GM18498 (cell line): ENCODE data around the gene TRDN.

Experiments
- ATAC-seq: cut with Tn5 transposase; IDR thresholded peaks from one replicate; pipeline ENCODE4 v1.9.1; 2021; ENCODE audit warnings: mild to moderate bottlenecking, moderate library complexity; ENCODE audit not compliant: unreplicated experiment

The TRDN gene

GRCh38 chr6:123418071-123418470 is 218.7 kb downstream of the TRDN start:
- ATAC-seq, result no peak

- no peak for ATAC-seq
Measured at GRCh38 chr6:123417535-123417934, 219.2 kb downstream of the TRDN start.

DNA sequence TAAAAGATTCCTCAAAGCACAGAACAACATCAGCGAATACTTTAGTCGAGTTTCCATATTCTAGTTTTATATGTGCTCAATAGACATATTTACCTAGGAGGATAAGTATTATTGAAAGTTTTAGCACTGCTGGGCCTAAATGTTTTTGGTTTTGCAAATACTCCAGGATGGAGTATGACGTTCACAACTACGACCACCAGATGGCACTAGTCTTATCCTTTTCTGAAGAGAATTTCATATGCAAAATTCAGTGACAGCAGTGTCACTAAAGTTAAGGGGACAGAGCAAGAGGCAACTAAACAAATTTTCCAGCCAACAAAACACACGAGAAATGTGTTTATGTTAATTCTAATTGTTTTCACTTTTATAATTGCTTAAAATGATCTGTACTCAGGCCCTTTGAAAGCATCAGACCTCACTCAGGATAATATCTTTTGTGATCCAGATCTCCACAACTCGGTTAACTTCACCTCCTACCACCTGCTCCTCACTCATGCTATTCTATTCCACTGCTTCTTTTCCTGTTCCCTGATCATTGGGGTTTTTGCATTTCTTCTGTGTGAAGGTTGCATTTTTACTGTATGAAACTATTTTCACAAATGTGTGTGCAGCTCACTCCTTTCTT is 220.8 kb downstream of the TRDN start:
- ATAC-seq, result peak; percentile 92

GRCh38 chr6:123404975-123405374 is 231.8 kb downstream of the TRDN start:
- ATAC-seq, result no peak

GRCh38 chr6:123402052-123402451 is 234.7 kb downstream of the TRDN start:
- peak; percentile 77 for ATAC-seq

- no peak for ATAC-seq
Measured at GRCh38 chr6:123398072-123398471, 238.7 kb downstream of the TRDN start.

DNA sequence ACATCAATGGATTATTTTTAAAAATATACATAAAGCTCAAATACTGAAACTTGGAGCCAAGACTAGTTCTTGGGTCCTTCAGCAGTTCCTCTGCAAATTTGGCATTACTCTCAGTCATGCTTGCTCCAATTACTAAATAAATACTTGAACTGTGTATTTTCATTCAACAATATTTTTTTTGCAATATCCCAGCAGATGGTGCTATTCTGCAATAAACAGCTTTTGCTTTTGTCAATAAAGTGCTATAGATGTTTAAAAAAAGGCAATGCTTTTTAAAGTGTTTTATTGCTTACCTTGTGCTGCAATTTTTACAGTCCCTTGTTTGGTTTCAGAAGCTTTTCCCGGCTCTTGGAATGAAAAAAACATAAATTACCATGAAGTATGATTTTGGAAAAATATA is 243.4 kb downstream of the TRDN start:
- no peak for ATAC-seq

DNA sequence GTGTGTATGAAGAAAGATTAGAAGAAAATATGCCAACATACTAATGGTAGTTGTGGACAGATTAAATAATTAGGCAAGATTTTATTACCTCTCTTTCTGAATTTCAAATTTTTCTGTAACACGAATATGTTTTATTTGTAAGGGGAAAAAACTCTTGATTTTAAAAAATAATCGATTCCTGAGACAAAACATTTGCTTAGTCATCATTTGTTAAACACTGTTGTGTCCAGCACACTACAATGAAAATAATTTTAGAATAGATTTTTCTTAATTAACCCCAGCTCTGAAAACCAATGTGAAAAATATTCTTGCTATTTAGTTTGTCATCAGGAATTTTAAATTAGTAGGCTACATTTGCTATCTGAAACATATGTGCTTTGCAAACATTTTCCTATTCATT is 253.0 kb downstream of the TRDN start:
- ATAC-seq, result no peak

- ATAC-seq, result peak; percentile 69
Measured at GRCh38 chr6:123380257-123380656, 256.5 kb downstream of the TRDN start.

GRCh38 chr6:123372737-123373136 is 264.0 kb downstream of the TRDN start:
- no peak for ATAC-seq

DNA sequence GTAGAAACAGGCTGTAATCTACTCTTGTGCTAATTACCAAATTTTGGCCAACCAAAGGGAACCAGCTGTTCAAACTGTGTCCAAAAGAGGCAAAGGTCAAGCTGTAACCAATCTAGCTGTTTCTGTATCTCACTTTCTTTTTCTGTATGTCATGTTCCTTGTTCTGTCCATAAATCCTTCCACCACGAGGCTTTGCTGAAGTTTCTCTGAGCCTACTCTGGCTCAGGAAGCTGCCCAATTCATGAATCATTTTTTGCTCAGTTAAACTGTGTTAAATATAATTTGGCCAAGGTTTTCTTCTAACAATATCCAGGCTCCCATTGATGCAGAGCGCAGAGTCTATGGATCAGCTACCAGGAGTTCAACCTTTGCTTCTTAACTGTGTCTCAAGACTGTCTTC is 272.8 kb downstream of the TRDN start:
- no peak for ATAC-seq

DNA sequence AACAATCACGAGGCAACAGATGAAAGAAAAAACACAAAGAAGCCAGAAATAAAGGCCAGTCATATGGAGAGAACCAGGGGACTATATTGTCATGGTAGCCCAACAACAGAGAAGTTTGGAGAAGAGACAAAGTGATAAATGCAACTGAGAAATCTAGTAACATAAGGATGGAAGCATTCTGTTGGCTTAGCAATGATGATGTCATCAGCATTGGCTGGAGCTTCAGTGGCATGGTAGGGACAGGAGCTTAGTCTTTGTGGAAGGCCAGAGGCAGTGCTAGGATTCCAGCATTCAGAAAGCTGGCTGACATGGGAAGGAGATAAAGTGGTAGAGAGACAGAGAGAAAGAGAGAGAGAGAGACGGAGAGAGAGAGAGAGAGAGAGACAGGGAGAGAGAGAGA is 276.4 kb downstream of the TRDN start:
- ATAC-seq, result no peak

GRCh38 chr6:123352705-123353104 is 284.0 kb downstream of the TRDN start:
- ATAC-seq, result no peak

DNA sequence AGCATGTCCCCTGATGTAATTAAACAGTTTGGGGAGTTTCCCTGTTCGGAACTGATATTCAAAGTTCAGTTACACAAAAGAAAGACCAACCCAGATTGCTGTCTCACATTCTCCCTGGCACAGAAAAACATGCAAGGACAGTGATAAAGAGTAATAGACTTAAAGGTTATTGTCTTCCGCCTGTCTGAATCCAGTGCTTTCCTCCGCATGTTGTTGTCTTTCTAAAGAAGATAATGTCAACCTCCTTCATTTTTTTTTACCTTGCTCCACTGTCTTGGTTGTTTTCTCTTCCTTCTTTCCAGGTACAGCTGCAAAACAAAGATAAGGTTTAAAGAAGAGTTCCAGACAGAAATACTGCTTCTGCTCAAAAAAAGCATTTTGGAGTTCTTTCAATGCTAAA is 284.5 kb downstream of the TRDN start:
- ATAC-seq, result no peak

GRCh38 chr6:123343836-123344235 is 292.9 kb downstream of the TRDN start:
- no peak for ATAC-seq

DNA sequence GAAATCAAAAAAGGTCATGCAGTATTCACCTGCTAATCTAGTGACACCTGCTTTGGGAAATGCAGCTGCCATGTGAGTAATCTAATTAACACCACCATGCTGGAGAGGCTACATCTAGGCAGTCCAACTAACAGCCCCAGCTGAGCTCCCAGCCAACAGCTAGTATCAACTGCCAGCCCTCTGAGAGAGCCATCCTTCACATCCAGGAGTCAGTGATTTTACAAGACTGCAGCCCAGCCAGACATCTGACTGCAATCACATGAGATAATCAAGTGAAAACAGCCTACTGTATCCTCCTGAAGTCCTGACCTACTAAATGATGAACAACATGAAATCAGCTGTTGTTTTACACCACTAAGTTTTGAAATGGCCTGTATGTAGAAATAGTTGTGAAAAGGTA is 298.4 kb downstream of the TRDN start:
- ATAC-seq, result no peak

DNA sequence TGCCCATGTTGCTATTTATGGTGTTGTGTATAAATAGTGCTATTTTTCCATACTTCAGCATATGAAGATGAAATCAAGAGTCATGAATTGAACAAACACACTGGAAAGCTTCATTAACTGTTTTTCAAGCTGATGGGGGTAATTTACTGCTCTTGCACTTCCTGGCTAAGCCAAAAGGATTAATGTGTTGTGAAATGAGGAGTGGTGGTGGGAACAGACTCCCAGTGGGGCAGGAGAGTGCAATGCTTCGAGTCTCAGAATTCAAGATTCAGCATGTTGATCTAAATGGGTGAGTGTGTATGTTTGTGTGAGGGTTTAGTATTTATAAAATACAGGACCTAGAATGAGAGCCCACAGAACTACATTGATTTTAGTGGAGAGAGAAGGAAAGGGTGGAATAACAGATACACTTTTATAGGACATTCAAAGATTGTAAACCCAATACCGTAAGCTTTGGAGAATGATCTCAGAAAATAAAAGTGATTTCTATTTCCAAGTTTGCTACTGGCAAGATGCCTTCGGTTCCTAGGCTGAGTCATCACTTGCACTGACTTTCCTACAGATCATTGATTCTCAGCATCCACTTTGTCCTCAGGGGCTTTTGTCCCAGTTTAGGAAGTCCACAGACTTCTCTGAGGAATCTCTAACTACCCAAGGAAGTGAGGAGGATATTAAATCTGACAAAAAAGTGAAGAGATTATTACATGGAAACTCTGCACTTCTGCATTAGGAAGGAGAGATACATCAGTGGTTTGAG is 303.6 kb downstream of the TRDN start:
- no peak for ATAC-seq

DNA sequence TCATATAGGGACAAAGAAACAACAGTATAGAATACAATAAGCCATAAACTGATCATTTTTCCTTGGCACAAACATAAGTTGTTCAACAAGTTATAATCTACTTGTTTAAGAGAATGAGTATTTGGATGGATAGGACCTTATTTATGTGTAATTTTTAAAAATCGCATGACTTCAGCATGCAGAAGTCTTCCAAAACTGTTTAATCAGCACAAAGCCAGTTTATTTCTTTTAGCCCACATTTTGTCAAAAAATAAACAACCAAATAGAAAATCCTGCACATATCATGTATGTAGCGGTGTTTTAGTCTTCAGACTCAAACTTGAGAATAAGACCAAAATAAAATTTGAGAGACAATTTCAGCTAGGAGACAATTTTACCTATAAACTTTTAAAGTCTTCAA is 304.7 kb downstream of the TRDN start:
- ATAC-seq, result no peak

GRCh38 chr6:123329337-123329736 is 307.4 kb downstream of the TRDN start:
- no peak for ATAC-seq

DNA sequence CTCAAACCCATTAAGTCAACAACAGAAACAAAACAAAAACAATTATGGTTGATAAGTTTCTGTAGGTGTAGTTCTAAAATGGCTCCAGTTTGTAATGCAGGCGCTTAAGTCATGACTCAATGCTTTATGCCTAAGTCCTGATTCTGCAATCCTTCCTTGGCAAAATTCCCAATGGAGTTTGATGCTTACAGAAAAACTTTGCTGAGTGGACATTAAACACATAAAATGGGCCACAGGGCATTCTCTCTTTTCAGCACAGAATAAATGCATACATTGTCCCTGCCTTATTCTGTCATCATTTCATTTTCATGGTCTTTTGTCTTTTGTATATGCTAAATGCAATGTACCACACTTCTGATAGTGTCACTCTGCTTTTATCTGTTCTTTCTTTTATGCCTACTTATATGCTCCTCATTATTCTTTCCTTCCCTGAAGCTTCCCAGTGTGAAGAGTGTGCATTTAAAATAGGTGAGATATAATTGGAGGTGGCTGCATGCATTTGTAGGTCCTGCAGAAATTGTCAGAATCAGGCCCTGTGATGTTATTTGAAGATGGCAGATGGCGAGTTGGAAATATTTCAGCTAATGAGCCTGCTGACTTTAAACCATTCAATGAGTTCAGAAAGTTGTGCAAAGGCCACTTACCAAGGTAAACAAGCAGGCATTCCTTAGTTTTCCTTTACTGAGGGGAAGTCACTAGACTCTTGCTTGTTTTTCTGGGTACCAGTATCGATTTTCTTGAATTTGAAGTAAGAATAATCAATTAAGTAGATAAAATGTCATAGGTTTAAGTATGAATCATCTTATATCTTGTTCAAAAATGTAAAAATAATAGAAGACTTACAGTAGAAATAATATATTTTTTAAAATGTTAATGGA is 313.1 kb downstream of the TRDN start:
- no peak for ATAC-seq

- no peak for ATAC-seq
Measured at GRCh38 chr6:123321020-123321419, 315.7 kb downstream of the TRDN start.
